Calu3 (cell line): ENCODE measurements around the gene ANAPC13. TPM values are rescaled to one million over a fixed set of nuclear protein-coding genes. Genes with fewer than 3 reads are reported as not detected.

Experiments
- BruUV-seq: library from RNA; stranded (reverse); fragments of 400-500 nt; replicated peaks from 2 replicates; lab custom pipeline; 2021; lab: Mats Ljungman, UMichigan
- CTCF ChIA-PET: fragments of 300-600 bp; sonication (Branson Sonifier 250); formaldehyde crosslinking; loops from one replicate; lab custom pipeline; 2022; ENCODE audit warnings: antibody characterized with exemption; lab: Charles Lee
- DNase-seq: peaks from one replicate; pipeline ENCODE4 v3.0.0; 2022
- H3K27ac Mint-ChIP-seq: one replicate; pipeline ENCODE4 v1.8.0; 2022; ENCODE audit warnings: mixed read lengths; ENCODE audit not compliant: unreplicated experiment
- H3K27me3 Mint-ChIP-seq: one replicate; pipeline ENCODE4 v1.8.0; 2022; ENCODE audit warnings: mixed read lengths; ENCODE audit not compliant: unreplicated experiment
- H3K36me3 Mint-ChIP-seq: one replicate; pipeline ENCODE4 v1.8.0; 2022; ENCODE audit warnings: mild to moderate bottlenecking, moderate library complexity, mixed read lengths; ENCODE audit not compliant: insufficient read depth, unreplicated experiment
- H3K4me1 Mint-ChIP-seq: one replicate; pipeline ENCODE4 v1.8.0; 2022; ENCODE audit warnings: mild to moderate bottlenecking, low read depth, mixed read lengths; ENCODE audit not compliant: unreplicated experiment
- H3K4me3 Mint-ChIP-seq: one replicate; pipeline ENCODE4 v1.8.0; 2022; ENCODE audit warnings: mild to moderate bottlenecking, low read depth, moderate library complexity, mixed read lengths; ENCODE audit not compliant: unreplicated experiment
- H3K9me3 Mint-ChIP-seq: one replicate; pipeline ENCODE4 v1.8.0; 2022; ENCODE audit warnings: low read depth, mixed read lengths; ENCODE audit not compliant: unreplicated experiment
- intact Hi-C: fragments of 100-400 bp; cut with micrococcal nuclease; formaldehyde crosslinking; loops from one replicate; pipeline ENCODE4 v1.10.0; 2022; ENCODE audit not compliant: unreplicated experiment
- total RNA-seq: library from RNA; stranded (reverse); gene quantifications from 2 replicates; pipeline ENCODE4 v1.2.3, GENCODE V29; 2022
- TF ChIP-seq, protein P1 (sequence below): fragments of 200-600 bp; IDR thresholded peaks from one replicate; pipeline ENCODE4 v1.8.0; 2022; ENCODE audit warnings: antibody characterized with exemption; ENCODE audit not compliant: unreplicated experiment

Gene ANAPC13
- total RNA-seq, 1 experiment from 2014 or later: 49.2 TPM

DNA sequence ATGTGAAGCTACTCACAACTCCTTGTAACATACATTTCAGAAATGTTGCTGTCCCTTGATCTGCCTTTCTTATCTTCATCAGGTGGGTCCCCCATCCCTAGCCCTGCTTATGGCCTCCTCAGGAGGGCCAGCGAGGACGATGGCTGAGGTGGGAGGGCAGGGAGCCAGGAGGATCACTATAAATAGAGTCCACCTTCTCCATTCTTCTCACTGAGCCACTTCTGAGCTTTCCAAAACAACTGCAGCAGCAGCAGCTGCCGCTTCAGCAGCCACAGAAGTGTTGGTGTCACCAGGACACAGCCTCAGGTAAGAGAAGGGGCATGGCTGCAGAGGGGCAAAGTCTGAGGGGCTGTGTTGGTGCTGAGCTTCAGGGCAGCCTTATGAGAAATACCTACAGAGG is 53.5 kb downstream of the ANAPC13 start:
- H3K4me3 Mint-ChIP-seq: no peak overlapping the region
- BruUV-seq: no TSS peak
- H3K4me1 Mint-ChIP-seq: peaks cover 15% of the 10 kb centered on the region
- no peak for DNase-seq
- H3K27ac Mint-ChIP-seq: no peak overlapping the region
- CTCF ChIA-PET: interaction anchor here (0.7 kb wide), 1 partner anchor 13 kb away, joined by 4 read pairs; no protein-coding TSS in a partner anchor
- no peaks in the 10 kb centered on the region for H3K9me3 Mint-ChIP-seq
- peaks cover 2% of the 10 kb centered on the region for H3K36me3 Mint-ChIP-seq
- H3K27me3 Mint-ChIP-seq: peaks cover 18% of the 10 kb centered on the region
- TF ChIP-seq, protein P1, sequence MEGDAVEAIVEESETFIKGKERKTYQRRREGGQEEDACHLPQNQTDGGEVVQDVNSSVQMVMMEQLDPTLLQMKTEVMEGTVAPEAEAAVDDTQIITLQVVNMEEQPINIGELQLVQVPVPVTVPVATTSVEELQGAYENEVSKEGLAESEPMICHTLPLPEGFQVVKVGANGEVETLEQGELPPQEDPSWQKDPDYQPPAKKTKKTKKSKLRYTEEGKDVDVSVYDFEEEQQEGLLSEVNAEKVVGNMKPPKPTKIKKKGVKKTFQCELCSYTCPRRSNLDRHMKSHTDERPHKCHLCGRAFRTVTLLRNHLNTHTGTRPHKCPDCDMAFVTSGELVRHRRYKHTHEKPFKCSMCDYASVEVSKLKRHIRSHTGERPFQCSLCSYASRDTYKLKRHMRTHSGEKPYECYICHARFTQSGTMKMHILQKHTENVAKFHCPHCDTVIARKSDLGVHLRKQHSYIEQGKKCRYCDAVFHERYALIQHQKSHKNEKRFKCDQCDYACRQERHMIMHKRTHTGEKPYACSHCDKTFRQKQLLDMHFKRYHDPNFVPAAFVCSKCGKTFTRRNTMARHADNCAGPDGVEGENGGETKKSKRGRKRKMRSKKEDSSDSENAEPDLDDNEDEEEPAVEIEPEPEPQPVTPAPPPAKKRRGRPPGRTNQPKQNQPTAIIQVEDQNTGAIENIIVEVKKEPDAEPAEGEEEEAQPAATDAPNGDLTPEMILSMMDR: no peak
- intact Hi-C loops: no loop called here

DNA sequence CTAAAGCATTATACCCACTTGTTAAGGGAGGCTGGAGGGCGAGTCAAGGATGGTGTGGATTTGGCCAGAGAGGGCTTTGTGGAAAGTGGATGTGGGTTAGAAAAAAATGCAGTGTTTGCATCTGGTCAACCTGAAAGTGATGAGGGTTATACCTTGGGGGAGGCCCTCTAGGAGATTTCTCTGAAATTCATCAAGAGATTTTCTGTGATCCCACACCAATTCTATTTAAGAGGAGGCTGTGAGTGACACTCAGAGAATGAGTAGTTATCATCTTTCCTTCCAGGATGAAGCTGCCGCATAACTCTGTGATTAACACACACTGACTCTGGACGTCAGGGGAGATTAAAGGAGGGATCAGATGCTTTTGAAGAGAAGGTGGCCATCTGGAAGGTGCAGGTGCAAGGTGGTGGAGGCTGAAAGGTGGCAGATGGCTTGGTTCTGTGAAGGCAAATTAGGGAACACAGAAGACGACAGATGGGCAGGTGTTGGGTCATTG is 54.8 kb downstream of the ANAPC13 start:
- Mint-ChIP-seq H3K36me3 (peaks cover 6% of the 10 kb centered on the region), H3K9me3 (no peaks in the 10 kb centered on the region), H3K27ac (no peak overlapping the region), H3K4me1 (peaks cover 20% of the 10 kb centered on the region), H3K4me3 (no peak overlapping the region), H3K27me3 (peaks cover 18% of the 10 kb centered on the region)
- no TSS peak for BruUV-seq
- TF ChIP-seq, protein P1: no peak
- intact Hi-C loops: no loop called here
- DNase-seq: no peak
- CTCF ChIA-PET: no interaction called here

DNA sequence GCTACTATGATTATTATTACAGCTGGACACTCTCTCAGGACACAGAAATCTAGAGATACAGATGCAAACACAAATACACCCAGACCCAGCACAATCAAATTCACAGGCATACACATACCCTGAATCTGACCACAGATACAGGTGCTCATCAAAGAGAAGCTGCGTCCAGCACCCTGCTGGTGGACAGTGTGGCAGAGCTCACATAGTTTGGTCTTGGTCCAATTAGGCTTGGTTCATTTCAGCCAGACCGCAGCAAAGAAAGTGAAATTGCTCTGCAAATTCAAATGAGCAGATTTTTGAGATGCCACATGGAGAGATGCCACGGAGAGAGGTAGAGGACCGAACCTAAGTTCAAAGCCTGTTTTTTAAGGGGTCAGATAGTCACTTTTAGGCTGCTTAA is 55.6 kb downstream of the ANAPC13 start:
- H3K27me3 Mint-ChIP-seq: peaks cover 18% of the 10 kb centered on the region
- no TSS peak for BruUV-seq
- H3K4me3 Mint-ChIP-seq: no peak overlapping the region
- TF ChIP-seq, protein P1: no peak
- H3K4me1 Mint-ChIP-seq: peaks cover 20% of the 10 kb centered on the region
- no peak overlapping the region for H3K27ac Mint-ChIP-seq
- DNase-seq: no peak
- intact Hi-C loops: no loop called here
- peaks cover 6% of the 10 kb centered on the region for H3K36me3 Mint-ChIP-seq
- CTCF ChIA-PET: interaction anchor here (1.3 kb wide), 1 partner anchor 8 kb away, joined by 4 read pairs; no protein-coding TSS in a partner anchor
- no peaks in the 10 kb centered on the region for H3K9me3 Mint-ChIP-seq

DNA sequence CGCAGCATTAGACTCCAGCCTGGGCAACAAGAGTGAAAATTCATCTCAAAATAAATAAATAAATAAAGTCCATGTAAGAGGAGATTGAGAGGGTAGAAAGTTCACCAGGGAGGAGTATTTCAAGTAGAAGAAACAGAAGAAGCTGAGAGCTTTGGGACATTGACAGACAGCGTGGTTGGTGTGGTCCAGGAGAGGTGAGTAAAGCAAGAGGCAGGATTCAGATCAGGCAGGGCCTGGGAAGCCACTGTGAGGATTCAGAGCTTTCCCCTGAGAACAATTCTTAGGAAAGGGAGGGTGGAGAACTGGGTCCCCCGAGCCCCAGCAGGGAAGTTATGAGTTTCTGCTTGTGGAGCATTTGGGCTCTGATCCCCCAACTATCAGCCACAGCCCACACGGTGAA is 57.4 kb downstream of the ANAPC13 start:
- H3K9me3 Mint-ChIP-seq: no peaks in the 10 kb centered on the region
- peaks cover 6% of the 10 kb centered on the region for H3K36me3 Mint-ChIP-seq
- no TSS peak for BruUV-seq
- H3K27me3 Mint-ChIP-seq: peaks cover 18% of the 10 kb centered on the region
- H3K4me3 Mint-ChIP-seq: no peak overlapping the region
- no peak for DNase-seq
- peak overlapping the region; percentile 22 for H3K27ac Mint-ChIP-seq
- CTCF ChIA-PET: interaction anchor here (1.2 kb wide), 1 partner anchor 13 kb away, joined by 3 read pairs; no protein-coding TSS in a partner anchor
- peaks cover 20% of the 10 kb centered on the region for H3K4me1 Mint-ChIP-seq
- TF ChIP-seq, protein P1: no peak
- intact Hi-C loops: loop anchor here (5.0 kb wide), 1 partner anchor 46 kb away; no protein-coding TSS in a partner anchor

Other genes starting within 250 kb of the ANAPC13 start
- 109 and 135 TPM in 2 replicates for gene RYK, start 235.1 kb downstream of the ANAPC13 start, total RNA-seq
- gene AMOTL2, start 111.5 kb downstream of the ANAPC13 start, total RNA-seq: 140 and 153 TPM in 2 replicates
- gene CEP63, start 72 bp upstream of the ANAPC13 start, total RNA-seq: 37.4 and 37.7 TPM in 2 replicates
- gene KY, start 165.0 kb upstream of the ANAPC13 start, total RNA-seq: 0.15 TPM in 1 of 2 replicates, not detected in the other